HFF-Myc (cell line): ENCODE results near the gene OR4F15.

Source experiments
- DNase-seq: peaks from one replicate; pipeline ENCODE4 v3.0.0-alpha.2; 2011; ENCODE audit warnings: low read depth; ENCODE audit errors: extremely low read depth
- H3K4me3 ChIP-seq: replicated peaks from 2 replicates; pipeline ENCODE4 v1.5.1; 2011; ENCODE audit warnings: low read depth, mild to moderate bottlenecking, control low read depth, low read length
- TF ChIP-seq, protein P1 (sequence below): IDR thresholded peaks from 2 replicates; pipeline ENCODE4 v1.5.1; 2012; ENCODE audit warnings: mild to moderate bottlenecking, low read depth, low read length, control low read depth; ENCODE audit errors: missing control alignments

Gene OR4F15

DNA sequence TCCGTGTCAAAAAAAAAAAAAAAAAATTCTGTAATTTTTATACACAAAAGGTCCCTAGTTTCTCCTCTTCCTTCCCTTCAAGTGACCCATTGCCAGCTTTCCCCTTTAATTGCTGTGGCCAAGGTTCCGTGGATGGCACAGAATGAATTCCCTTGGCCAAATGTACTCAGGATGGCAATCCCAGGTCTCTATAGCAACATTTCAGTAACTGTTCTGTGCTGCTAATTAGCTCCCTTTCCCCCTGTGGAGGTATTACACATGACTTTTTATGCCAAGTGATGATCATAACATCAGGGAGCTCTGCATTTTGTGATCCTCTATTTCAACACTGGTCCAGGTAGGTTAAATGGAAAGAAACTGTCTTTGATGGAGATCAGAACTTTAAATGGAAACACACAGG lies 8.8 kb upstream of the OR4F15 start, which contains the start of gene OR4F6:
TSS of gene OR4F6 (plus strand) at position 301 of the 400 bp plus-strand sequence. CDS start 2,211 bp downstream, outside the sequence.
- TF ChIP-seq, protein P1, sequence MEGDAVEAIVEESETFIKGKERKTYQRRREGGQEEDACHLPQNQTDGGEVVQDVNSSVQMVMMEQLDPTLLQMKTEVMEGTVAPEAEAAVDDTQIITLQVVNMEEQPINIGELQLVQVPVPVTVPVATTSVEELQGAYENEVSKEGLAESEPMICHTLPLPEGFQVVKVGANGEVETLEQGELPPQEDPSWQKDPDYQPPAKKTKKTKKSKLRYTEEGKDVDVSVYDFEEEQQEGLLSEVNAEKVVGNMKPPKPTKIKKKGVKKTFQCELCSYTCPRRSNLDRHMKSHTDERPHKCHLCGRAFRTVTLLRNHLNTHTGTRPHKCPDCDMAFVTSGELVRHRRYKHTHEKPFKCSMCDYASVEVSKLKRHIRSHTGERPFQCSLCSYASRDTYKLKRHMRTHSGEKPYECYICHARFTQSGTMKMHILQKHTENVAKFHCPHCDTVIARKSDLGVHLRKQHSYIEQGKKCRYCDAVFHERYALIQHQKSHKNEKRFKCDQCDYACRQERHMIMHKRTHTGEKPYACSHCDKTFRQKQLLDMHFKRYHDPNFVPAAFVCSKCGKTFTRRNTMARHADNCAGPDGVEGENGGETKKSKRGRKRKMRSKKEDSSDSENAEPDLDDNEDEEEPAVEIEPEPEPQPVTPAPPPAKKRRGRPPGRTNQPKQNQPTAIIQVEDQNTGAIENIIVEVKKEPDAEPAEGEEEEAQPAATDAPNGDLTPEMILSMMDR = no peak
- no peak within 1 kb of the TSS for H3K4me3 ChIP-seq
- DNase-seq = no peak

GRCh38 chr15:101803676-101804075 lies 8.3 kb upstream of the OR4F15 start:
- H3K4me3 ChIP-seq = no peak overlapping the region
- TF ChIP-seq, protein P1 = no peak
- no peak for DNase-seq

DNA sequence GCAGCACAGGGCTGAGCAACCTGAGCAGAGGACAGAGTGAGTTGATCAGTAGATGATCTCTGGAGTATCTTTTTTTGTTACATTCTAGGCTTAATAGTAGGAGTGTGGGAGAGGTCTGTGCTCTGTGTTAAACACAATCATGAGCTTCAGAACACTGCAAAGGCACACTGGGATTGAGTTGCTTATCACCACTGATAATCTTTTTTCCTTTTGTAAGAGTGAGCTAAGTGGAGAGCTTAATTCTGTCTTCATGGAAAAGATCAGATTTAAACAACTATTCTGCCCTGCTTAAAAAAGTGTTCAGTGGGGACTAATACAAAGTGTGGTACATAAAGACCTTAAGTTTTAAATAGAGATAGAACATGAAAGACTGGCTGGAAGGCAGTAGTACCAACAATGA lies 7.6 kb upstream of the OR4F15 start:
- TF ChIP-seq, protein P1 = no peak

GRCh38 chr15:101804941-101805340 lies 7.1 kb upstream of the OR4F15 start:
- TF ChIP-seq, protein P1 = no peak

More for the DNA sequence above, 7.6 kb upstream of the OR4F15 start:
- no peak for DNase-seq
- no peak overlapping the region for H3K4me3 ChIP-seq

GRCh38 chr15:101805605-101806345 lies 6.2 kb upstream of the OR4F15 start:
- DNase-seq = no peak
- TF ChIP-seq, protein P1 = no peak
- no peak overlapping the region for H3K4me3 ChIP-seq

More at GRCh38 chr15:101804941-101805340, 7.1 kb upstream of the OR4F15 start:
- no peak for DNase-seq
- no peak overlapping the region for H3K4me3 ChIP-seq

- TF ChIP-seq, protein P1 = no peak
- H3K4me3 ChIP-seq = no peak overlapping the region
- DNase-seq = no peak
Measured at GRCh38 chr15:101807345-101807945, 4.6 kb upstream of the OR4F15 start.

DNA sequence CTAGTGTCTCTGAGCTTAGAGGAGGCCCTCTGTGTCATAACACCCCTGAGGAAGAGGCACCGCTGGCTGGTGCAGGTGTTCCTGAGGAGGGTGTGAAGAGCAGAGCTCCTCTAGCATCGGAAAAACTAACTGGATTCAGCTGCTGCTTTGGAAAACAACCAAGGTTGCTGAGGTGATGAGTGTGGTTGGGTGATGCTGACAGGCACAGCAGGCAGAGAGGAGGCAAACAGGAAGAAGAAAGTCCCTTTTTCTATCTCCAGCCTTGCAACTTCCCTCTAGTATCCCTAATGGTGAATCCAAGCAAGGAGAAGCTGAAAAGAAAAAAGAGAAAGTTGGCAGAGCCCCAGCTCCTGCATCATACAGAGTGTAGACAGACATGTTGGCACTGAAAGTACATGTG lies 3.8 kb upstream of the OR4F15 start:
- TF ChIP-seq, protein P1 = no peak
- no peak overlapping the region for H3K4me3 ChIP-seq
- DNase-seq = peak; percentile 50
